PC-3 (cell line): ENCODE measurements around the gene RRAGA.

ENCODE experiments used
- EZH2 ChIP-seq: fragments of 300-600 bp; sonication (generic); IDR thresholded peaks from one replicate; pipeline ENCODE4 v1.6.1; 2017; ENCODE audit warnings: antibody characterized with exemption, mild to moderate bottlenecking, low read length; ENCODE audit not compliant: unreplicated experiment
- TF ChIP-seq, protein P1 (sequence below): fragments of 300-600 bp; sonication (generic); conservative IDR thresholded peaks from 2 replicates; pipeline ENCODE4 v1.5.1; 2017; ENCODE audit warnings: antibody characterized with exemption, low read depth, mild to moderate bottlenecking, low read length

- TF ChIP-seq, protein P1, sequence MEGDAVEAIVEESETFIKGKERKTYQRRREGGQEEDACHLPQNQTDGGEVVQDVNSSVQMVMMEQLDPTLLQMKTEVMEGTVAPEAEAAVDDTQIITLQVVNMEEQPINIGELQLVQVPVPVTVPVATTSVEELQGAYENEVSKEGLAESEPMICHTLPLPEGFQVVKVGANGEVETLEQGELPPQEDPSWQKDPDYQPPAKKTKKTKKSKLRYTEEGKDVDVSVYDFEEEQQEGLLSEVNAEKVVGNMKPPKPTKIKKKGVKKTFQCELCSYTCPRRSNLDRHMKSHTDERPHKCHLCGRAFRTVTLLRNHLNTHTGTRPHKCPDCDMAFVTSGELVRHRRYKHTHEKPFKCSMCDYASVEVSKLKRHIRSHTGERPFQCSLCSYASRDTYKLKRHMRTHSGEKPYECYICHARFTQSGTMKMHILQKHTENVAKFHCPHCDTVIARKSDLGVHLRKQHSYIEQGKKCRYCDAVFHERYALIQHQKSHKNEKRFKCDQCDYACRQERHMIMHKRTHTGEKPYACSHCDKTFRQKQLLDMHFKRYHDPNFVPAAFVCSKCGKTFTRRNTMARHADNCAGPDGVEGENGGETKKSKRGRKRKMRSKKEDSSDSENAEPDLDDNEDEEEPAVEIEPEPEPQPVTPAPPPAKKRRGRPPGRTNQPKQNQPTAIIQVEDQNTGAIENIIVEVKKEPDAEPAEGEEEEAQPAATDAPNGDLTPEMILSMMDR, result no peak
- no peak for TF ChIP-seq EZH2
Measured at GRCh38 chr9:19000133-19000532, 49.1 kb upstream of the RRAGA start.
